ENCODE data around the gene JMJD8.

DNA sequence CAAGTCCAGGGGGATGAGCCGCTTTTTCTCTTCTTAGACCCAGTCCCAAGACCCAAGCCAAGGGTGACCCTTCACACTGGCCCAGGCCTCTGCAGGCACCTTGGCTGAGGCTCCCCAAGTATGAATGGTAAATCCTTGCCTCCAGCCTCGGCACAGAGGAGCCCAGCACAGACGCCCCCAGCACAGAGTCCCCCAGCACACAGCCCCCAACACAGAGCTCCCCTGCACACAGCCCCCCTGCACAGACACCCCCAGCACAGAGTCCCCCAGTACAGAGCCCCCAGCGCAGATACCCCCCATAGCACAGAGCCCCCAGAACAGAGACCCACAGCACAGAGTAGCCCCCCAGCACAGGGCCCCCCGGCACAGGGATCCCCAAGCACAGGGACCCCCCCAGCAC lies 43.5 kb downstream of the JMJD8 start:
- TF ChIP-seq SIN3A (IDR thresholded peaks at IDR 0.05; ENCODE audit: borderline replicate concordance, insufficient read depth, low read length) (no peak), POLR2AphosphoS5 (IDR thresholded peaks at IDR 0.05; ENCODE audit: low read depth, low read length) (no peak), TAF1 (IDR thresholded peaks at IDR 0.05; ENCODE audit: borderline replicate concordance, insufficient read depth, low read length) (no peak), REST (IDR thresholded peaks at IDR 0.05; ENCODE audit: insufficient read depth in 1 of 2, low read depth in 2 of 2, low read length in 2 of 2) (no peak)

Data from PFSK-1 (cell line).